HFFc6 (cell line): ENCODE data around the gene TGFBI. TPM values are rescaled to one million over a fixed set of nuclear protein-coding genes. Genes with fewer than 3 reads are reported as not detected.

Source experiments
- DNase-seq: peaks from one replicate; pipeline ENCODE4 v3.0.0-alpha.2; 2018
- H3K27ac Mint-ChIP-seq: 2 replicates; pipeline ENCODE4 v1.8.0; 2020; ENCODE audit warnings: mild to moderate bottlenecking, mixed read lengths
- H3K27me3 Mint-ChIP-seq: 2 replicates; pipeline ENCODE4 v1.8.0; 2021; ENCODE audit warnings: mild to moderate bottlenecking, moderate library complexity, mixed read lengths; ENCODE audit not compliant: insufficient read depth
- H3K36me3 Mint-ChIP-seq: 2 replicates; pipeline ENCODE4 v1.8.0; 2021; ENCODE audit warnings: low read depth, mixed read lengths
- H3K4me1 Mint-ChIP-seq: 2 replicates; pipeline ENCODE4 v1.8.0; 2020; ENCODE audit warnings: low read depth, mixed read lengths
- H3K4me3 Mint-ChIP-seq: 2 replicates; pipeline ENCODE4 v1.8.0; 2020; ENCODE audit warnings: mild to moderate bottlenecking, moderate library complexity, mixed read lengths
- H3K9me3 Mint-ChIP-seq: 2 replicates; pipeline ENCODE4 v1.8.0; 2020; ENCODE audit warnings: mild to moderate bottlenecking, mixed read lengths
- total RNA-seq, 6 experiments: library from RNA; stranded (reverse); fragmentation: NEBNext Ultra II Directional; extraction: Animal tissue kit (Norgen Biotek cat#: 25700); gene quantifications; 2 replicates in 1 of 6; 3 replicates in 5 of 6; pipeline ENCODE4 v1.2.3, GENCODE V29; 2021
- TF ChIP-seq, protein P1 (sequence below): fragments of 200-600 bp; sonication (generic); IDR thresholded peaks from 2 replicates; pipeline ENCODE4 v1.5.0; 2021; ENCODE audit warnings: antibody characterized with exemption, mild to moderate bottlenecking

Gene TGFBI
- total RNA-seq, 6 experiments from 2014 or later, result 529 to 911 (median 784) TPM

DNA sequence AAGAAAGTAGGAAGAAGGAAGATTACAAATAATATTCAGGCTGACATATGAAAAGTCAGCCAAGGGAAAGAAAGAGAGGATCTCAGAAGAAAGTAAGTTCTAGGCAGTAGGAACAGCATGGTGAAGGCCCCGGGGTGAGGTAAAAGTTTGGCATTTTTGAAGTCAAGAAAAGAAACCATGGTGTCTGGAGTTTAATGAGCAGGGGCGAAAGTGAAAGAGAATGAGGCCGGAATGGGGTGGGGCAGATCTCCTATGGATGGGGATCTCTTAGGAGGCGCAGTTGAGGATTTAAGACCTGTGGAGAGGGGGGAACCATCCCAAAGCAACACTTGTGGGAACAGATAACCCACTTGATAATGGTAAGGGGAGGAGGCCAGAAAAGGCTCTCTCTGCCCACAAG lies 61.5 kb downstream of the TGFBI start:
- no peak for DNase-seq
- H3K36me3 Mint-ChIP-seq, result no peaks in the 10 kb centered on the region
- peak overlapping the region; percentile 5; the same call in 1 of the 2 replicates for H3K4me3 Mint-ChIP-seq
- TF ChIP-seq, protein P1, sequence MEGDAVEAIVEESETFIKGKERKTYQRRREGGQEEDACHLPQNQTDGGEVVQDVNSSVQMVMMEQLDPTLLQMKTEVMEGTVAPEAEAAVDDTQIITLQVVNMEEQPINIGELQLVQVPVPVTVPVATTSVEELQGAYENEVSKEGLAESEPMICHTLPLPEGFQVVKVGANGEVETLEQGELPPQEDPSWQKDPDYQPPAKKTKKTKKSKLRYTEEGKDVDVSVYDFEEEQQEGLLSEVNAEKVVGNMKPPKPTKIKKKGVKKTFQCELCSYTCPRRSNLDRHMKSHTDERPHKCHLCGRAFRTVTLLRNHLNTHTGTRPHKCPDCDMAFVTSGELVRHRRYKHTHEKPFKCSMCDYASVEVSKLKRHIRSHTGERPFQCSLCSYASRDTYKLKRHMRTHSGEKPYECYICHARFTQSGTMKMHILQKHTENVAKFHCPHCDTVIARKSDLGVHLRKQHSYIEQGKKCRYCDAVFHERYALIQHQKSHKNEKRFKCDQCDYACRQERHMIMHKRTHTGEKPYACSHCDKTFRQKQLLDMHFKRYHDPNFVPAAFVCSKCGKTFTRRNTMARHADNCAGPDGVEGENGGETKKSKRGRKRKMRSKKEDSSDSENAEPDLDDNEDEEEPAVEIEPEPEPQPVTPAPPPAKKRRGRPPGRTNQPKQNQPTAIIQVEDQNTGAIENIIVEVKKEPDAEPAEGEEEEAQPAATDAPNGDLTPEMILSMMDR, result no peak
- H3K27me3 Mint-ChIP-seq, result peaks cover 10% of the 10 kb centered on the region
- no peaks in the 10 kb centered on the region for H3K9me3 Mint-ChIP-seq
- H3K27ac Mint-ChIP-seq, result no peak overlapping the region
- peaks cover 15% of the 10 kb centered on the region; the same call in 1 of the 2 replicates for H3K4me1 Mint-ChIP-seq

DNA sequence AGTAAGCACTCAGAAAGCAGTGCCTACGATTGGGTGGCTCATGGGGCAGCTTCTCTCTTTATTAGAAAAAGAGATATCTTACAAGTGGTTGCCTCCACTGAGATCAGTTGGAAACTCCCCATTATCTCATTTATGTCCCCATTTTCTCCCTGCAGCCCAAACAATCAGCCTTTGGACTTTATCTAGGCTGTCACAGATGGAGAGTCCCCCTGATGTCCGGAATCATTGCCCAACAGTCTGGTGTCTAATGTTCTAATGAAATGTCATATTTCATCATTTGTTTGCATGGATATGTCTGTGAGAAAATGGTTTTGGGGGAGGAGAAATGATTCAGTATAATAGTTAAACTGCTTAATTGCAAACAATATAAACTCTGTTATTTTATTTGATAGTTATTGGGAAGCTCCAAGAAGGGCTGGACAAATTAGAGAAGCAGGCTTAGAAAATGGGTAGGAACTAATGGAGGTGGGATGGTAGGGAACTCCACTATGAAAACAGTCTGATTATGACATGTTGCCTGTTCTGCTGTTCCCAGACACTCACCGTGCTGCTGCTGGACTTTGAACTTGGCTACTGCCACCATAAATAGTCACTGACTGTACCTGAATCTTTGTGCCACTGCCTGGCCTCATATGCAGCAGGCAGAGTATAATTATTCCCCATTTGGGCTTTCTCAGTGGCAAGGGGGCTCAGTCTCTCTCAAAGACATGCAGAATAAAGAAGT lies 65.6 kb downstream of the TGFBI start:
- Mint-ChIP-seq H3K9me3 (no peaks in the 10 kb centered on the region), H3K36me3 (no peaks in the 10 kb centered on the region), H3K27me3 (peaks cover 15% of the 10 kb centered on the region), H3K4me1 (peaks cover 6% of the 10 kb centered on the region; the same call in 1 of the 2 replicates), H3K27ac (no peak overlapping the region), H3K4me3 (no peak overlapping the region)
- DNase-seq, result no peak
- TF ChIP-seq, protein P1, result no peak

DNA sequence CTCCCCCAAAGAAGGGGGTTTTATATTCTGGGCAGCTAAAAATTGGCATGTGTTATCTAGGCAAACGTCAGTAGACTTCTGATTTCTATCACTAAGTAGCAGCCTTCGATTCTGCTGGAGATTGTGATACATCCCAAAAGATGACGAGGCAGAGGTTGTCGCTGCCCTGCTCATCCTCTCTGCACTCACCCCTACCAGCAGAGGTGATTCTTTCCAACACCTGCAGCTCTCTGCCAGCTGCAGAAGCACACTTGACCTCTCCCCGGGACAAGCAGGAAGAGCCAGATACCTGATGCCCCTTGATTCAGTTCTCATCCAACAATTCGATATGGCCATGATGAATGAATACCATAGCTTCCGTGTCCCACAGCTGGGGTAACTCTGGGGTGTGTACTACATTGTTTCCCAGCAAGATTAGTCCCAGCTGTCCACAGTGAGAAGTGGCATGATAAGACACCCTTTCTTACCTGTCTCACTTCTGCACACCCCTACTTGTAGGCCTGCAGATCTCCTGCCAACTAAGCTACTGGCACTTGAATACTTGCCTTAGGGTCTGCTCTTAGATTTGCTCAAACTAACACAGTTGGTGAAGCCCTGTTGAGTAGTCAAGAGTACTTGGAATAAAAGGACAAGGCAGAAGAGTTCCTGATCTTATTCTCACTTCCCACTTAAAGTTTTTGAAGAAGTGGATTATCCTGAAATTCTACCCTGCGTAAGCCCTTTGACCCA lies 66.3 kb downstream of the TGFBI start:
- Mint-ChIP-seq H3K27me3 (peaks cover 10% of the 10 kb centered on the region), H3K9me3 (no peaks in the 10 kb centered on the region), H3K4me3 (no peak overlapping the region), H3K4me1 (peaks cover 4% of the 10 kb centered on the region; the same call in 1 of the 2 replicates), H3K36me3 (no peaks in the 10 kb centered on the region), H3K27ac (no peak overlapping the region)
- TF ChIP-seq, protein P1, result no peak
- DNase-seq, result no peak

DNA sequence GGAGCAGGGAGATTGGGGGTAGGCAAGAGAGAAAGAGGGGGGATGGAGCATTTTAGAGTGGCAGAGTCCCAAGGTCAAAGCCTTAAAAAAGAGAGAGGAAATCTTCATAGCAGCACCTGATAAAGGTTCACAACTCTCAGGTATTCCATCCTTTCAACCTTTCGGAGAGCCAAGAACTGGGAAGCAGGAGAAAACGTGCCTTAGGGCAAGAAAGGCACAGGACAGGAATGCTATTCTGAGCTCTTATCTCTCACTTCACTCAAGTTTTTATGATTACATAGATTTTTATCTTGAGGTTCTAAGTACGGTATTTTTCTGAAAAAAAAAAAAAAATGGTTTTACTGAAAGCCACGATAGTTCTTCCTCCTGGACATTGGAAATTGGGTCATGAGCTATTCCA lies 69.4 kb downstream of the TGFBI start:
- H3K4me1 Mint-ChIP-seq, result no peaks in the 10 kb centered on the region
- H3K27me3 Mint-ChIP-seq, result peaks cover 10% of the 10 kb centered on the region
- no peak for DNase-seq
- no peaks in the 10 kb centered on the region for H3K9me3 Mint-ChIP-seq
- TF ChIP-seq, protein P1, result no peak
- H3K27ac Mint-ChIP-seq, result no peak overlapping the region
- H3K4me3 Mint-ChIP-seq, result no peak overlapping the region
- H3K36me3 Mint-ChIP-seq, result no peaks in the 10 kb centered on the region

DNA sequence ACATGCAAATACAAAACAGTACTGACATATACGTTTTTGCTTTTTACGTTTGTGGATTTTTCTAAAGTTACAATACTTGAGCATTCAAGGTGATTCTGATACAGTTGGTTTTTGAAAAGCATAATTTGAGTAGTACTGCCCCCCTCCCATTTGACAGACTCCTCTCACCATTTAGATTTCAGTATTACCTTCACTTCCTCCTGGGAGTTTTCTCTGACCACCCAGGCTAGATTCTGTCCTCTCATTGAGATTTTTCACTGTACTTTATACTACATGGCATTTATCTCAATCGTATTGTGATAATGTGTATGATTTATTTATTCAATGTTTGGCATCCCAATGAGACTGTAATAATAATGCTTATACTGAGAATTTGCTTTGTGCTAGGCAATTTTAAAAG lies 71.1 kb downstream of the TGFBI start:
- no peak for DNase-seq
- H3K27ac Mint-ChIP-seq, result no peak overlapping the region
- H3K27me3 Mint-ChIP-seq, result peaks cover 11% of the 10 kb centered on the region
- H3K4me1 Mint-ChIP-seq, result no peaks in the 10 kb centered on the region
- TF ChIP-seq, protein P1, result no peak
- no peaks in the 10 kb centered on the region for H3K36me3 Mint-ChIP-seq
- no peaks in the 10 kb centered on the region for H3K9me3 Mint-ChIP-seq
- no peak overlapping the region for H3K4me3 Mint-ChIP-seq
